Measurements from ENCODE around the gene ABLIM2.

The ABLIM2 gene

GRCh38 chr4:8173492-8174242 is 15.1 kb upstream of the ABLIM2 start:
- no peak for DNase-seq

GRCh38 chr4:8171984-8172924 is 13.6 kb upstream of the ABLIM2 start:
- no peak for DNase-seq

- DNase-seq = no peak
Measured at GRCh38 chr4:8171266-8171665, 12.7 kb upstream of the ABLIM2 start.

GRCh38 chr4:8170341-8170740 is 11.7 kb upstream of the ABLIM2 start:
- no peak for DNase-seq

- DNase-seq = no peak
Measured at GRCh38 chr4:8169763-8170162, 11.2 kb upstream of the ABLIM2 start.

- no peak for DNase-seq
Measured at GRCh38 chr4:8168832-8169598, 10.4 kb upstream of the ABLIM2 start.

GRCh38 chr4:8168232-8168631 is 9.6 kb upstream of the ABLIM2 start:
- DNase-seq = no peak

- DNase-seq = no peak
Measured at GRCh38 chr4:8167815-8168214, 9.2 kb upstream of the ABLIM2 start.

- no peak for DNase-seq
Measured at GRCh38 chr4:8167291-8167690, 8.7 kb upstream of the ABLIM2 start.

- no peak for DNase-seq
Measured at GRCh38 chr4:8165374-8165896, 6.8 kb upstream of the ABLIM2 start.

- DNase-seq = no peak
Measured at GRCh38 chr4:8164687-8165086, 6.1 kb upstream of the ABLIM2 start.

- no peak for DNase-seq
Measured at GRCh38 chr4:8164194-8164565, 5.6 kb upstream of the ABLIM2 start.

GRCh38 chr4:8163436-8164193 is 5.0 kb upstream of the ABLIM2 start:
- DNase-seq = no peak

- DNase-seq = no peak
Measured at GRCh38 chr4:8163026-8163425, 4.4 kb upstream of the ABLIM2 start.

GRCh38 chr4:8162625-8163024 is 4.0 kb upstream of the ABLIM2 start:
- no peak for DNase-seq

- no peak for DNase-seq
Measured at GRCh38 chr4:8160572-8160971, 2.0 kb upstream of the ABLIM2 start.

- no peak for DNase-seq
Measured at GRCh38 chr4:8160233-8160560, 1.6 kb upstream of the ABLIM2 start.

GRCh38 chr4:8159537-8160232 is 1.1 kb upstream of the ABLIM2 start:
- DNase-seq = no peak

- DNase-seq = no peak
Measured at GRCh38 chr4:8157944-8158709, 486 bp downstream of the ABLIM2 start.

- DNase-seq = no peak
Measured at GRCh38 chr4:8157496-8157895, 1.1 kb downstream of the ABLIM2 start.

- no peak for DNase-seq
Measured at GRCh38 chr4:8156617-8157016, 2.0 kb downstream of the ABLIM2 start.

Data from fibroblast of upper back skin (primary cell).